GM19025 (cell line): ENCODE measurements around the gene ARHGAP15.
"Not testable (repeated sequence)": the region's sequence is repeated elsewhere in the genome, so short reads cannot be mapped to it uniquely, and the experiment has no call there.

Source experiments
- ATAC-seq: cut with Tn5 transposase; IDR thresholded peaks from one replicate; pipeline ENCODE4 v1.9.1; 2021; ENCODE audit warnings: mild to moderate bottlenecking, low read depth, moderate library complexity; ENCODE audit not compliant: unreplicated experiment

ARHGAP15 gene

DNA sequence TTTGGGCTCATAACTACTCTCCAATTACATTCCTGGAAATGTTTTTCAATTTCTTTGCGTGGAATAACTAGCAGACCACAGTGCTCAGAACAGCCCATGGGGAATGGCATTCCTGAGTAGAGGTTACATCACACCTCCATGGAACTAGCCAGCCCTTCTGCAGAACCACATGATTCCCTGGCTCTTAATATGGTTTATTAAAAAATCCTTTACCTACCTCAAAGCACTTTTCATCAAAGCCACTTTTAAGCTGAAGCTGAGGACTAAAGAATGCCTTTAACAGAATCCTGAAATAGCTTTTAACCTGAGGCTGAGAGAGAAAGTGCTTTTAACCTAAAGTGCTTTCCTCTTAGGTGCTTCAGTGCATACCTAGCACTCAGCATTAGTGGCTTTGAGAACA, 376.3 kb downstream of the ARHGAP15 start:
- ATAC-seq = no peak

DNA sequence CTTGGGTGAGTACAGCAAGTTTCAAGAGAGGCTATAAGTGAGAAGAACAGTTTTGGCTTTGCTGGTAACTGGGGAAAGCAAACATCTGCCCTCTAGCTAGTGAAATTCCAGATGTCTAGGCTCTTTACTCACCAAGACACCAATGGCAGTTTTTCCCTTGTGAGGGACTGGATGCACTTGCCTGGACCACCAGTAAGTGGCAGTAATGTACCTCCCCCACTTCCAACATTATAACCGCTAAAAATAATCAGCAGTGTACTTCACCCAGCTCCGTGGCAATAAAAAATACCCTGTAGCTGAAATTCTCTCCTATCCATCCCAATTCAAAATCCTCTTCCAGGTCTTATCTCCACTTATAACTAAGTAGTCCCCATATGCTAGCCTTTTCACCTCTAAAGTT, 383.9 kb downstream of the ARHGAP15 start:
- ATAC-seq = no peak

DNA sequence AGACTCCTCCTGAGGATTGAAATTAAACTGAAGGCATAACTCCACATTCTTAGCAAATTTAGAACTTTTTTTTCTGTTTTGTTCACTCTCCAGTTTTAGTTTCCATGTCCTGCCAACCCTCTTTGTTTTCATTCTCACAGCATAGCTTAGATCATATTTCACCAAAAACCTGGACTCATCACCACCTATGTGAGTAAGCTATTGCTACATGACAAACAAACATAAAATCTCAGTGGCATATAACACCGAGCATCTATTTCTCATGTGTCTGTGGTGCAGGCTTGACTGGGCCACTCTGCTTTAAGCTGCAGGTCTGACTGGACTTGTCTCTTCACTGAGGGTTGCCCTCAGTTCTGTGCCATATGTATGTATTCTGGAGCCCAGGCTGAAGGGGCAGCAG, 385.2 kb downstream of the ARHGAP15 start:
- no peak for ATAC-seq

DNA sequence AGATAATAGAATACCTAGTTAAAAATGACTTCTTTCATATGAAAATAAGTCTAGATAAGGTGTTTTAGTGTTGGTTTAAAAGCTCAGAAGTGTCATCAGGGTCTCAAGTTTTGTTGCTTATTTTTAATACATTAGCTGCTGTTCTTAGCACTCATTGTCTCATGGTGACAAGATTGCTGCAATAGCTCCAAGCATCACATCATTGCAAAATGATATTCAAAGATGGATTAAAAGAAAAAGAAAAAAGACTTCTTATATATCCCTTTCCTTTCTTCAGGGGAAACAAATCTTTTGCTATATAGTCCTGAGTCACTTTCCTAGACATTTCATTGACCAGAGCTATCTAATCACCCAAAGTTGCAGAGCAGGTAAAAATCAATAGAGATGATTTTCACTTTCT, 386.1 kb downstream of the ARHGAP15 start:
- no peak for ATAC-seq

DNA sequence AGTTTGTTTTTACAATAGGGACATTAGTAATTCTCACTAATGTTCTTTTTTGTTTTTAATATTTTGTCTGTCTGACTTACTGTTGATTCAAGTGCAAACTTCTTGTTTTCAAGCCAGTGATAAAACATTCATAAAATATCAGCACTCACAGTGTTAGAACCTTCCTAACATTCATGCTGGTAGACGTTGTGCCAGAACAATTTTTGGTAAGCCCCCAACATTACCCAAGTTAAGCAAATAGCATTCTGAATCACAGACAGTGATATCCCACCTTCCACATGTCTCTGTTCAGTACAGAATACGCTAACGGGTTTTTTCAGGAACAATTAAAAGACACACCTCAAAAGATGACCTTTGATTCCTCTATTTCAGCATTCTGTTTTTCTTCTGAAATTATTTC, 390.3 kb downstream of the ARHGAP15 start:
- ATAC-seq = no peak

DNA sequence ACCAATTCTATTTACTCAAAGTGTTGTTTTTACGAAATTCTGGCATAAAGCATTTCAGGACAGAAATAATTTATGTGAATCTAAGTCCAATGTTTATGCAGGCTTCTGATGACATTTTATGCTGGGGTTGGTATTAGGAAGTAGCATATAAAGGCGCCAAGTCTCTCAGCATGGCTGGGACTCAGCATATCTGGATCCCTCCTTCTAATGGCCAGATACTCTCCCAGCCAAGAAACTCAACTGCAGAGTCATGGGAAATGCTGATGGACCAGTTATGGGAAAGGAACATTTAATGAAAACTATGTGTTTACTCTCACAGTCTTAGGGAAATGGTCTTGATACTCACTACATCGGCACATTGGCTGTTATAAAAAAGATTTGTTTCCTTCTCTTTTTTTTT, 392.2 kb downstream of the ARHGAP15 start:
- no peak for ATAC-seq

DNA sequence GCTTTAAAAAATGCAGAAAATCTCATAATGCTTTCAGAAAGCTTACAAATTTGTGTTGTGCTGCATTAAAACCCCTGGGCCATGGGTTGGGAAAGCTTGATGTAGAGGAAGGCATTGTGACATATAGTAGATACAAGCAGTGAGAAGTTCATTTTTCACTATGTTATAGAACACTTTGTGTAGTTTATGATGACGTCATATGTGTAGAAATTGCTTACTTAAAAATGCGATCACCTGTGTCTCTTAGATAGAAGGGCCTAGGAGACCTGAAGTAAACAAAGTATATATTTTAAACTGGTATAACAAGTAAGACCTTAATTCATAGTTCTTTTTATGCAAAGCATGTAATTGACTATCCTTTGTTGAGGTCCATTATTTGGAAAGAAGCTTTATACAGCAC, 393.5 kb downstream of the ARHGAP15 start:
- ATAC-seq = no peak

DNA sequence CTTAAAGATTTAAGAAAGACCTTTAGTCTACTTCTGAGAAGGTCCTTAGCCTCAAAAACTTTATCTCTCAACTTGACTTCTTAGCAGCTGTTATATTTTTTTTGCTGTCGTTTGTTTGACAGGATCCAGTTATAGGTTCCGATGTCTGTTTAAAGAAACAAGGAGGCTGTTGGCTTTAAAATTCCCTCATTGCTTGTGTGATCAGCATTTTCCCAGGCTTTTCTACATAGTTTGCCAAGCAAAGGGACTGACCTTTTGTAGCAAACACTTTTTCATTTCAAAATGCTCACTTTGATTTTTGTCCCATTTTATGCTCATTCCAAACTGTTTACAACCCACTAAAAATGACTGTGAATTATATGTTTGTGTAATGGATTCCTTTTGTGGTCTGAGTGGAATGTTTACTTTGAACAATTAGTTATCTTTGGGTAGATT, 394.9 kb downstream of the ARHGAP15 start:
- ATAC-seq = no peak

DNA sequence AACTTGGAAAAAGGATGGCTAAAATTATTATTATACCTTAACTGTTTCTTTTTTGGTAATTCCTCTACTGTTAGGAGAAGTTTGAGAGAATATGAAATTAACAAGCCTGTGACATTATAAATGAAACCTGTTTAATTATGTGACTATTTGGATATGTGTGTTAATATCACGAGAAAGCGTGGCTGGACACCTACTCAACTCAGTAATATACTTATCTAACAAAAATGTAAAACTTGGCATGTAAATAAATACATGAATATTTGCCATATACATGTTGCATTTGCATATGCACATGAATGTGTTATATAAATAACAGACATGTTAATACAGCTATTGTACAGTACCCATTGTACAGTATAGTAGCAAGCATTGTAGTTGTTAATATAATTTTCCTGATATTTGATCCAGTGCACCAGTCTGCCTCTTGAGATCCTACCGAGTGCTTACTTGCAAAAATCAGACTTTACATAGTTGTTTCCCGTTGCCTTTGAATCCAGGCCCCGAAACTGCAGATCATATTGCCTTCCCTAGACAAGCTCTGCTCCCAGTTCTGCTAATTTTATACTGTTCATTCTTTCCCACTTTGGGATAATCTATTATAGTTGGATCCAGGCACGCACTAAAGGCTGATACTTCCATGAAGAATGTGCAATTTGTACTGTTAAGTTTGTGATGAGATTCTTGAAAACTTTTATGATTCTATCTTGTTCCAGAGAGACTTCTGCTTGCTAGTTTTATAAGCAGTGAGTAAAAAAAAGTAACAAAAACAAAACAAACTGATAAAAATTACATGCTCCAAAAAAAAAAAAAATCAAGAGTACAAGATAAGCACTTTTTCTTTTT, 395.6 kb downstream of the ARHGAP15 start:
- no peak for ATAC-seq

DNA sequence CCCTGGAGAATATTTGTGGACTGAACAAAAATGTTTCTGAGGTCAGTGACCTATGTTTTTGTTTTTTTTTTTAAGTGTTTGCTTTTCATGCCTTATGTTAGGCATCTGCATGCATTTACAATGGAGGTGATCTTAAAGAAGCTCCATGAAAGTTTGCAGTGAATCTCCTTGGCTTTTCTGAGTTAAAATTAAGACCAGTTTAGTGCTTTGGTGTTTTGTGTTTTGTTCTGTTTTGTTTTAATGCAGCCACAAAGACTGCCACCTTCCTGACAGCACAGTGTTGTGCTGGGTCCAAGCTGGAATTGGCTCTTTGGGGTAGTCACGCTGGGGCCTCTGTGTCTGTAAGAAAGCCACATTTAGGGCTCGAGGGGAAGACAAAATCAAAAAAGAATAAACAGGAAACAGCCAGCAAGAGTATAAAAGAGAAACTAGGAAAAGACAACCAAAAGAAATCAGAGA, 396.2 kb downstream of the ARHGAP15 start:
- ATAC-seq = no peak

DNA sequence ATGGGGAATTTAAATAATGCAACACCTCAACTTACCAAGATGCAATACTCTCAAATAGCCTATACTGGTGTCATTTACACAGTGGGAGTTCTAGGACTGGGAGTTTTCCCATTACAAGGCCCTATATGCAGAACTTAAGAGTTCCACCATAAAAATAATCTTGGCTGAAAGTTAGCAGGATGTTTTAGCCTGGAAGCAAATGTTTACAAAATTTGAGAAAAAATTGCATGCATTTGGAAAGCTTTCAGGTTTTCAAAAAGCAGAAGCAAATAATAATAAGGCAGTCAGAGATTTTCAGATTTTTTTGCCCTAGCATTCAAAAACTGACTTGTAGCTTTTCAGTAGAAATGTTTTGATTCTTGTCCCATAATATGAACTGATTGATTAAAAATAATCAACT, 397.3 kb downstream of the ARHGAP15 start:
- ATAC-seq = no peak

DNA sequence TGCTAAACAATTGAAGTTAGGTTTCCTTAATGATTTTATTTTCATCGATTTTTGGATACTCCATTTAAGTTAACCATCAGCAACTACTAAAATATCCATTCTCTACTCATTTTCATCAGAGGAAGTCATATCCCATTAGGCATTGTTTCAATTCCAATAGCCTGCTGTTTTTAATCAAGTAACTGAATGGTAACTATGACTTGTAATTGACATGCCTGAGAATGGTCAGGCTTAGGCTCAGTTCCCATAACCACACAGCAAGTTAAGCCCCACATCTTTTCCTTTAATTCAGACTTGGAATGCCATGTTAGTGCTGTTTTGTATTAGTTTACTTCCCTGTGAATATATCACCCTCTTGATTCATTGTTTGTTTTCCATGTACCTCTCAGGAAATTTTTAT, 398.8 kb downstream of the ARHGAP15 start:
- no peak for ATAC-seq

DNA sequence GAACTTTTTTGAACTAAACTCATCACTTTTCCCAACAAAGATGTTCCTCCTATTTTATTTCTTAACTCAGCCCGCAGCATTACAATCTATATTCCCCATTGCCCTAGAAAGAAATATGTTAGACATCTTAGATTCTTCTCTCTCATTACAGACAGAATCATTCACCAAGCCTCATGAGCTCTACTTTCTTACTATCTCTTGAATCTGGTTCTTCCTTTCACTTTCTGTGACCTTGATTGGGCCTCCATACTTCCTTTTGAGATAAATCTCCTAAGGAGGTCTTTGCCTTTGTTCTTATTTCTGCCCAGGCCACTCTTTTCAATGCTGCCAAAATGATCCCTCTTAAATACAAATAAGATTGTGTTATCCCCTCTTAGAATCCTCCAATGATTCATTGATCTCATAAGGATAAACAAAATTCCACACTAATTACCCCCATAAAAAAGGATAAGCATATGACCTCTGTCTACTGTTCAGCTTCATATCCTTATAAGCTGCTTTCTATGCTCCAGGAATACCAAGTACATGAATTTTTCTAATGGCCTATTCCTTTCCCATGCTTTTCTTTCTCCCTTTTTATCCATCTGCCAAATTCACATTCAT, 400.0 kb downstream of the ARHGAP15 start:
- no peak for ATAC-seq

DNA sequence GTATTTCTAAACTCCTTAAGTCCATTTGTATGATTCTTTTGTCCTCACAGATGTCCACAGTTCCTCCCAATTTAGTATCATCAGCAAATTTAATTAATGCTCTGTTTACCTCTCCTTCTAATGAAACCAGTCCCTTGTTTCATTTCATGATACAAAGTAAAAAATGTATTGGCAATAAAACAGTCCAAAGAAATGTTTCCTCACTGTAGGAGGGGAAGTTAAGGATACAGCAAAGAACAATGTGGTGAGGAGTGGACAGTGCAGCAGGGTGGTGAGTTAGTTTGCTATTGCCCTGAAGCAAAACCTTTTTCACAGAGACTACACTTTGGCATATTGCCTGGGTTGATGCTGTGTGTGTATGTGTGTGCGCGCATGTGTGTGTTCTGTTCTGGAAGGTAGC, 401.5 kb downstream of the ARHGAP15 start:
- ATAC-seq = no peak

DNA sequence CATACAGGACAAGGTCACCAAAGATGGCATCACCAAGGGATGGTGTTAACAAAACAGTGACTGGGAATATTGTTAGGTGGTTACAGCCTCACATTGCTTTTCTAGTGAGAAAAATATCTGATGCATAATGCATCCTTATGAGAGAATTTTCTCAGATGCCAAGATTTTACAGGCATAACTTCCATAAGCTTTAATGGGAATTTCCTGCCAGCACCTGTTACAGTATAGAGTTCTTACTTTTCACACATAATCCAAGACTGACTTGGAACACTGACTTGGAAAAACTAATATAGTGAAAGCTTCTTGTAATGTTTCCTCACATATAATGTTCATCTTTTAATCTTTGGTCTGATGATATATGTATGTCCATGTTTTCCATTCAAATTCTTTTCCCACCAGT, 402.8 kb downstream of the ARHGAP15 start:
- ATAC-seq = no peak

DNA sequence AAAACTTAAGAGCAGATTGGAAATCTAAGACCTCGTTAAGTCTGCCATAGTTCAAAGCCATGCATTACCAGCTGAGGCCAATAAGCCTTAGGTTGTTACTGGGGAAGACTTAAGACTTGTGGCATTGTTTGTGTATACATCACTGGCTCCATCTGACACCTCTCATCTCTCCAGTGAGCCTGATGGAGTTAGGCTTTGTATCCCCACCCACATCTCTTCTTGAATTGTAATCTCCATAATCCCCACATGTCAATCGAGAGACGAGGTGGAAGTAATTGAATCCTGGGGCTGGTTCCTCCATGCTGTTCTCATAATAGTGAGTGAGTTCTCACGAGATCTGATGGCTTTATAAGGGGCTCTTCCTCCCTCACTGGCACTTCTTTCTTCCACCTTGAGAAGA, 404.6 kb downstream of the ARHGAP15 start:
- ATAC-seq = no peak

DNA sequence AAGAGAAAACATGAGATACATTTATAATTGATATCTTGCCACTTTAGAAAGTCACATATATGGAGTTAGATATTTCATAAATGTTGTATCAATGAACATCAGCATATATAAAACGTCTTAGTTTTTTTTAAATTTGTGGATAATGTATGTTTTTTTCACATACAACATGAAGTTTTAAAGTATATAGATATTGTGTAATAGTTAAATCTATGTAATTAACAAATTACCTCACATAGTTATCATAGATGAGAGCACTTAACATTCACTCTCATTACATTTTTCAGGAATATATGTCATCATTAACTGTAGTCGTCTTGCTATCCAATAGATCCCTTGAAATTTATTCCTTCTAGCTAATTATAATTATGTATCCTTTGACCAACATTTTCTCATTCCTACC, 406.6 kb downstream of the ARHGAP15 start:
- ATAC-seq = no peak

DNA sequence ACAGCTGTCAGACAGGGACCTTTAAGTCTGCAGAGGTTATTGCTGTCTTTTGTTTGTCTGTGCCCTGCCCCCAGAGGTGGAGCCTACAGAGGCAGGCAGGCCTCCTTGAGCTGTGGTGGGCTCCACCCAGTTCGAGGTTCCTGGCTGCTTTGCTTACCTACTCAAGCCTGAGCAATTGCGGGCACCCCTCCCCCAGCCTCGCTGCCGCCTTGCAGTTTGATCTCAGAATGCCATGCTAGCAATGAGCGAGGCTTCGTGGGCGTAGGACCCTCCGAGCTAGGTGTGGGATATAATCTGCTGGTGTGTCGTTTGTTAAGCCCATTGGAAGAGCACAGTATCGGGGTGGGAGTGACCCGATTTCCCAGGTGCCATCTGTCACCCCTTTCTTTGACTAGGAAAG, 412.7 kb downstream of the ARHGAP15 start:
- ATAC-seq = not testable (repeated sequence)

DNA sequence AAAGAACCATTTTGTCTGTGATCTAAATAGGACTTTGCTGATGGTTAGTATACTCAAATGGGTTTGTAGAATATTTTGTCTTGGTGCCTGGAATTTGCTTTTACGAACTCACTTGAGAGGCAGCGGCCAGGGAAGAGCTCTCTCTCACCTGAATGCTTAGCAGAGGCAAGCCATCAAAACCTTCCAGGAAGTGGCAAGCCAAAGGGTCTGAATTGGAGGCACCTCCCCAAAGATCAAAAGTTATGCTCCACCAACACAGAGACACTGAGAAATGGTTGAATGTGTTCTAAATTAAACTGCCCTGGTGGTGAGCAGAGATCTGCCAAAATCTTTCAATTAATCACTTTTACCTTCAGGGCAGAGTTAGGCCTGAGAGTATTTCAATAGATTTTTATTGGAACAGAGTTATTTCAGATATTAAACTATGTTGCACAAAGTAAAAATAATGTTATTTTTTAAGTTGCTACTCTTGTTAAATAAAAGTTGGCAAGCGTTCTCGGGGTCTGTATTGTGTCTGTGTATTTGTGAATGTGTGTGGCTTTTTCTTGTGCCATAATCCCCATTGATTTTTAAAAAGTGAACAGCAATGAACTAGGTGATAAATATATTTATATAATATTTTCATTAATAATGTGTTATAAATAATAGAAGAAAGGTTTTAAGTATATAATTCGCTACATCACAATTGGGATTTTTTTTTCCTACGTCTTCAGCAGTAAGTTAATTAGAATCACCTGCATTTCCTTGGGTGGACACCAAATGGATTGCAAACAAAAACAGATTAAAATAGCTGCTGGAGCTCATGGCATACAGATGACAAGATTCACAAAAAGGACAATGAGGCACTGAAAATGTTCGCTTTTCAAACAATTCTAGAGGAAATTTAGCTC, 416.1 kb downstream of the ARHGAP15 start:
- ATAC-seq = no peak

DNA sequence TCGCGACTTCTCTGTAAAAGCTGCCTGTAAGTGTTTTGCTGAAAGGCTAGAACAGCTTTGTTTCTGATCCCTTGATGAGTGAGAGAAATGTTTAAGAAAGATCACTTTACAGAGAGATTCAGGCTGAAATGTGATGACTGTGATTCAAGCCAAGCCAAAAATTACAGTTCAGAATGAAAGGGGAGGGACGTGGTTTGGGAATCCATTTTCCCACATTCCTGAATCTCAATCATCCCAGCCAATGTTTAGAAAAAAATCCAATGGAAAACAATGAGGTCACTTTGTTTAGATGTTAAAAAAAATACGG, 416.7 kb downstream of the ARHGAP15 start:
- ATAC-seq = no peak

DNA sequence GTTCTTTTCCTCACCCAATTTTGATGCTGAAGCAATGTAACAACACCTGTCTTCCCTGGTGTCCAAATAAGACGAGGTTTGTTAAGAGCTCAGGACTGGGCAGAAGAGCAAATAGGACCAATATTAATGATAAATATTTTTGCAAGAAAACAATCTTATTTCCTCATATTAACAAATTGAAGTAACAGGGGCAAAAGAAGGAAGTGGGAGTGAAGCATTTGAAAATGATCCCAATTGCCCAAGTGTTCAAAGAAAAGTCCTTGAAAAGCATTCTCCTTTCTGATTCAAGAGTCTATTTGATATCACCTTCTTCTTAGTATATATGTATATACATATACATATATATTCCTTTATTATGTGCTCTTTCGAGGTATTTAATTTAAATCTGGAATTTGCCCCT, 418.8 kb downstream of the ARHGAP15 start:
- no peak for ATAC-seq
